GM21619 (cell line): ENCODE data around the gene PHF1.
"Not testable (repeated sequence)": the region's sequence is repeated elsewhere in the genome, so short reads cannot be mapped to it uniquely, and the experiment has no call there.

Experiments
- ATAC-seq: cut with Tn5 transposase; IDR thresholded peaks from one replicate; pipeline ENCODE4 v1.9.1; 2021; ENCODE audit not compliant: unreplicated experiment

PHF1 gene

DNA sequence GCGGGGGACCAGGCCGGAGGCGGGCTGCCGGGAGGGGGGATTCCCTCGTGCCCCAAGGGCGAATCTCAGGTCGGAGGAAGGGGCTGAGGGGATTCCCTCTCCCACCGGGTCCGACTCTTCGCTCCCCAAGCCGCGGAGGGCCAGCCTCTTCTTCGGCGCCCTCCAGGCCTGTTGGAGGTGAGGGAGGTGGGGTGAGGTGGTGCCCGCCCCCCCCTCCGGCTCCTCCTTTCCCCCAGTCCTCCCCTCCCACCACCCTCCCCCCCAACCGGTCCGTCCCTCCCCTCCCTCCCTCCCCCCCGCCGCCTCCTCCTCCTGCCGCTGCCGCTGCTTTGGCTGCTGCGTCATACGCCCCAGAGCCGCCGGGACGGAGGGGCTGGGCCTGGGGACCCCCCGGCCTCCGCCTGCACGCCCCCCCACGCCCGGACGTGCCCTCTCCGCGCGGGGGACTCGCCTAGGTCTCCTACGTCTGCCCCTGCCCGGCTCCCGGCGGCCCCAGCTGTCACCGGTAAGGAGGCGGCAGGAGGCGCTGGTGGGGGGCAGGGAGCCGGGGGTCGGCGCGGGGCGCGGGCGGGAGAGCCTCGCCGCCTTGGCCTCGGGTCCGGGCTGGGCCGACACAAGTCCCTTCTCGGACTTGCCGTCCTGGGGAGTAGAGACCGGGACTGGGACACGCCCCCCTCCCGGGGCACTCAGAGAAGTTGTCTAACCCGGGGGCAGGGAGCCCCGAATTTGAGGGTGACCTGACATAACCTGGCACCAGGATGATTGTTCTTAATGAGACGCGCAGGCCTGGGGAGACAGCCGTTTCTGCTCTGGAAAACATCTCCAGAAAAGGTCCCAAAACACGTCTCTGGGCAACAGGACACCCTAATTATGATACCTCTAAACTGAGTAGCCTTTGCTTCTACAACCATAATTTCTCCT lies at the start of gene PHF1:
Gene PHF1, plus strand, starts transcription at position 304 of the 921 bp plus-strand sequence. CDS start 1,250 bp downstream, outside the sequence.
- peak; percentile 42 for ATAC-seq

DNA sequence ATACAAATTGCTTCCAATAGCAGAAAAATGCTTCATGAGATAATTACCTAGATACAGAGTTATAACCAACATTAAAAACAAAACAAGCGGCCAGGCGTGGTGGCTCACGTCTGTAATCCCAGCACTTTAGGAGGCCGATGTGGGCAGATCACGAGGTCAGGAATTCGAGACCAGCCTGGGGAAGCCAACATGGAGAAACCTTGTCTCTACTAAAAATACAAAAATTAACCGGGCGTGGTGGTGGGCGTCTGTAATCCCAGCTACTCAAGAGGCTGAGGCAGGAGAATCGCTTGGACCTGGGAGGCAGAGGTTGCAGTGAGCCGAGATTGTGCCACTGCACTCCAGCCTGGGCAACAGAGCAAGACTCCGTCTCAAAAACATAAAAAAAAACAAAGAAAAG lies 47.3 kb upstream of the PHF1 start:
- not testable (repeated sequence) for ATAC-seq

DNA sequence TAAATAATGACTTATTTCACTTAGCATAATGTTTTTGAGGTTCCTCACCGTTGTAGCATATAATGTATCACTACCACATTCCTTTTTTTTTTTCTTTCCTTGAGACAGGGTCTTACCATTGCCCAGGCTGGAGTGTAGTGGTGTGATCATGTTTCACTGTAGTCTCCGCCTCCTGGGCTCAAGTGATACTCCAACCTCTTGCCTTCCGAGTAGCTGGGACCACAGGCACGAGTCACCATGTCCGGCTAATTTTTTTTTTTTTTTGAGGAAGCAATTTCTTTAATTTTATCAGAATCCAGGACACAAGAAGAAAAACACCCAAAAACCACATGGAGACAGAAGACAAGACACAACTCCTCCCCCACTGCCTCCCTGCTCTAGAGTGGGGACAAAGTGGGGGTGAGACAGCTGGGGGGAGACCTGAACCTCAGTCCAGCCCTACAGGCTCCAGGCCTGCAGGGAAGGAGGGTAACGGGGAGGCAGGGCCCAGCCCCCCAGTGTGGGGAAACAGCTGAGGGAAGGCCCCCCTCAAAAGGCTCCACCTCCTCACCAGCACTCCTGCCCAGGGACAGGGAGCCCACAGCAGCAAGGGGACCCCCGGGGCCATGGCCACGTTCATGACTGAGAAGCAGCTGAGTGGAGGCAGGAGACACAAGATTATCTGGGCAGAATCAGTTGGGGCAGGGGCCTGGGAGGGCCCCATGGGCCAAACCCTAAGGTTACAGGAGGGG lies 46.2 kb upstream of the PHF1 start:
- ATAC-seq: not testable (repeated sequence)

DNA sequence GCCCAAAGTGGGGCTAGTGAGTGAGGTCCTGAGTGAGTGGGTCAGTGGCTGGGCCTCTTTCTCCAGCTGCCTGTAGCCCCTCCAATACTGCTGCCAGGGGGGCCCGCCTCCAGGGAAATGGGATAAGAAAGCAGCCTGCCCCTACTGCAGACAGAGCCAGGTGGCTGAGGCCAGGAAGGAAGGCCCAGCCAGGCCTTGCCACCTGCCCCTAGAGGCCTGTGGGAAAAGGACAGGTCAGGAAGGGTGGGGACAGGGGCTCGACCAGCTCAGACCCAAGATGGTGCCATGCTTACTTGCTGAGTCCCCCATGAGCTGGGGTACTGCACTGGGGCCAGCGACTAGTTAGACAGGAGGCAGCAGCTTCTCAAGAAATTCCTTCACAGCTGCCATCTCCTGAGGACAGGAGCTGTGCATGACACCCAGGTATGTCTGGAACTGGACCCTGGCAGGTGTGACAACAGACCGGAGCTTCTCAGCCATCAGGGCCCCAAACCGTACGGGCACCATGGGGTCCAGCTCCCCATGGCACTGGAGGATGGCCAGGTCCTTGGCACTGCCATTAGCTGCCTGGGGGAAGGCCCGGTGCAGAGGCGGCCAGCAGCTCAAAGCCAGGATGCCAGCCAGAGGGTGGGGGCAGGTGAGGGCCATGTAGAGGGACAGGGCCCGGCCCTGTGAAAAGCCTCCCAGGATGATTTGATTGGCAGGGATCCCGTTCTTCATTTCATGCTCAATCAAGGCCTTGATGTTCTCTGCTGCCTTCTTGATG lies 45.4 kb upstream of the PHF1 start:
- ATAC-seq: not testable (repeated sequence)

DNA sequence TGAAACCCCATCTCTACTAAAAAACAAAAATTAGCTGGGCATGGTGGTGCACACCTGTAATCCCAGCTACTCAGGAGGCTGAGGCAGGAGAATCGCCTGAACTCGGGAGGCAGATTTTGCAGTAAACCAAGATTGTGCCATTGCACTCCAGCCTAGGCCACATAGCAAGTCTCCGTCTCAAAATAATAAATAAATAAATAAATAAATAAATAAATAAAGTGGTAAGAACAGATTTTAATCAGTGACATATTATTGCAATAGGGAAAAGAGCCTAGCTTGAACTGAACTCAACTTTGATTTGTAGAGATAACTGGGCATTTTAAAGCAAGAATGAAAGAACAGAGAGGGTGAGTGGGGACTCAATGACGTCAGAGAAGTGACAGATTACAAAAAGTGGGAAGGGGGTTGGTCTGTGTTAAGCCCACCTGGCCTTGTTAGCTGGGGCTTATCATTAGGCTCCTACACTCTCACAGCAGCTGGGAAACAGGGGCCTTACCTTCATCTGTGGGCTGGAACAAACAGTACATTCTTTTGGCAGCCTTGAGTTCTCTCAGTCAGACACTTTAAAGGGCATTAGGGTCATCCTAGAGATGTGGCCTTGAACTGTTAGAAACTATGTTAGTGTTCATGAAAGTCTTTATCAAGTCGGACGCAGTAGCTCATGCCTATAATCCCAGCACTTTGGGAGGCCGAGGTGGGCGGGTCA lies 43.7 kb upstream of the PHF1 start:
- no peak for ATAC-seq

DNA sequence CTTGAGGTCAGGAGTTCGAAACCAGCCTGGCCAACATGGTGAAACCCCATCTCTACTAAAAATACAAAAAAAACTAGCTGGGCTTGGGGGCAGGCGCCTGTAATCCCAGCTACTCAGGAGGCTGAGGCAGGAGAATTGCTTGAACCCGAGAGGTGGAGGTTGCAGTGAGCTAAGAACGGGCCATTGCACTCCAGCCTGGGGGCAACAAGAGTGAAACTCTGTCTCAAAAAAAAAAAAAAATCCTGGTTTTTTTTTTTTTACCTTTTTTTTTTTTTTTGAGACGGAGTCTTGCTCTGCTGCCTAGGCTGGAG lies 43.1 kb upstream of the PHF1 start:
- ATAC-seq: not testable (repeated sequence)

DNA sequence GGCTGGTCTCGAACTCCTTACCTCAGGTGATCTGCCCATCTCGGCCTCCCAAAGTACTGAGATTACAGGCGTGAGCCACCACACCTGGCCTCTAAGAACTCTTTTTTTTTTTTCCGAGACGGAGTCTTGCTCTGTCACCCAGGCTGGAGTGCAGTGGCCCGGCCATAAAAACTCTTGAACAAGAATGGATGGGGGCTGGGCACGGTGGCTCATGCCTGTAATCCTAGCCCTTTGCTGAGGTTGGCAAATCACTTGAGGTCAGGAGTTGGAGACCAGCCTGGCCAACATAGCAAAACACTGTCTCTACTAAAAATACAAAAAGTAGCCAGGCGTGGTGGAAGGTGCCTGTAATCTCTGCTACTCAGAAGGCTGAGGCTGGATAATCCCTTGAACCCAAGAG lies 38.9 kb upstream of the PHF1 start:
- ATAC-seq: not testable (repeated sequence)

DNA sequence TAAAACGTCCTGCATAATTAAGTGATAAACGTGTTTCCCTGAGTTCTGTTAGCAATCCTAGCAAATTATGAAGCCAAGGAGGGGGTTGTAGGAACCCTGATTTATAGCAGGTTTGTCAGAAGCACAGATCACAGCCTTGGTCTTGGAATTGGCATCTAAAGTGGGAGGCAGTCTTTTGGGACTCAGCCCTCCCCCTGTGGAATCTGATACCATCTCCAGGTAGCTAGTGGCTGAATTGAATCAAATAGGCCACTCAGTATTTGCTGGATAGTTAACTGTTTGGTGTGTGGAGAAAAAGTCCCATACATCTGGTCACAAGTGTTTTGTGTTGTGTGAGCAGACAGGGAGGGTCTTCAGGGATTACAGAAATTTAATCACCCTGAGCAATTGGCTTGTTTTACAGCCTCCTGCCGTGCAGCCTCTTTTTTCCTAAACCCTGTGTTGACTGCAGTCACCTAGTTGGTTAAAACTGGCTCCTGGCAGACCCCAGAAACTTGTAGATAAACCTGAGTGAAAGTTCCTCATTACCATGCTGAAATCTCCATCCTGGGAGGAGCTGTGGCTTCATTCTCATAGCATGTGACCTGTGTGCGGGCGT lies 38.2 kb upstream of the PHF1 start:
- no peak for ATAC-seq

DNA sequence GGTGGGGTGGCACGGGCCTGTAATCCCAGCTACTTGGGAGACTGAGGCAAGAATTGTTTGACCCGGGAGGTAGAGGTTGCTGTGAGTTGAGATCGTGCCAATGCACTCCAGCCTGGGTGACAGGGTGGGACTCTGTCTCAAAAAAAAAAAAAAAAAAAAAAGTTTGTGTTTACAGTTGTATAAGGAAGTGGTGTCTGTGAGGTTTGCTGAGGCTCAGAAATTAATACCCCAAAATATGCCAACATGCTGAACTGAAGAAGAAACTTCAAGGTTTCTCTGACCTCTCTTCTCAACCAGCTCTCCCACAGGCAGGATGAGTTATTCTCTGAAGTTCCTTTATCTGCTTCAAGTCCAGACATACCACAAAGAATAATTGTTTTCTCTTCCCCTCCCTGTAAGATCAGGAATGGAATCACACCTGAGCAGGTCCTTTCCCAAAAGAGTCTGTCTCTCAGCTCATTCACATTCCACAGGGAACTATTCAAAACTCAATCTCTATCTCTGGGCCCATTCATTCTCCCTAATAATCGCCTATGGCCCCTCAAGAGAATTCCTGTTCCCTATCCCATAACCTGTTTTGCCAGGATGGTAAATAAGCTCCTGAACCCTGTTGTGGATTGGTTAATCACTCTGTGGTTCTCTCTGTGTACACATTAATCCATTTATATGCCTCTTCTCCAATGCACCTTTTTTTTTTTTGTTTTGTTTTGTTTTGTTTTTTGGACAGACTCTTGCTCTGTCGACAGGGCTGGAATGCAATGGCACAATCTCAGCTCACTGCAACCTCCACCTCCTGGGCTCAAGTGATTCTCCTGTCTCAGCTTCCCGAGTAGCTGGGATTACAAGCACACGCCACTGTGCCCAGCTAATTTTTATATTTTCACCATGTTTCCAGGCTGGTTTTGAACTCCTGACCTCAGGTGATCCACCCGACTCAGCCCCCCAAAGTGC lies 36.6 kb upstream of the PHF1 start:
- ATAC-seq: no peak

DNA sequence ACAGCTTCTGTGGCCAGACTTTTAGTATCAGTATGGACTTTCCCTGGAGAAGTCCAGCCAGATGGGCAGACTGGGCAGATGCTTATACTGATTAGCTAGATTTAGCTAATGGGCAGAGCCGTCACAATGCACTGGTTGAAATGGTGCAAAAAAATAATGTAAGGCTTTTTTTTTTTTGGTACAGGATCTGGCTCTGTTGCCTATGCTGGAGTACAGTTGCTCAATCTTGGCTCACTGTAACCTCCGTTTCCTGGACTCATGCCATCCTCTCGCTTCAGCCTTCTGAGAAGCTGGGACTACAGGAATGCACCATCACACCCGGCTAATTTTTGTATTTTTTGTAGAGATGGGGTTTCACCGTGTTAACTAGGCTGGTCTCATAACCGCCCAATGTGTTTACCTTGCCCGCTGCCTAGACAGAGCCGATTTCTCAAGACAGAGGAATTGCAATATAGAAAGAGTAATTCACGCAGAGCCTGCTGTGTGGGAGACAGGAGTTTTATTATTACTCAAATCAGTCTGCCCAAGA lies 35.6 kb upstream of the PHF1 start:
- ATAC-seq: no peak

DNA sequence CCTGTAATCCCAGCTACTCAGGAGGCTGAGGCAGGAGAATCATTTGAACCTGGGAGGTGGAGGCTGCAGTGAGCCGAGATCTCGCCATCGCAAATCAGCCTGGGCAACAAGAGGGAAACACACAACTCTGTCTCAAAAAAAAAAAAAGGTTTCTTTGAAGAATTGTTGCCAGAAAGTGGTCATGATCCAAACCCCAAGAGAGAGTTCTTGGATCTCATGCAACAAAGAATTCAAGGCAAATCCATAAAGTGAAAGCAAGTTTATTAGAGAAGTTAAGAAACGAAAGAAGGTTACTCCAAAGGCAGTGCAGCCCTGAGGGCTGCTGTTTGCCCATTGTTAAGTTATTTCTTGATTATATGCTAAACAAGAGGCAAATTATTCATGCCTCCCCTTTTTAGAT lies 33.6 kb upstream of the PHF1 start:
- no peak for ATAC-seq

DNA sequence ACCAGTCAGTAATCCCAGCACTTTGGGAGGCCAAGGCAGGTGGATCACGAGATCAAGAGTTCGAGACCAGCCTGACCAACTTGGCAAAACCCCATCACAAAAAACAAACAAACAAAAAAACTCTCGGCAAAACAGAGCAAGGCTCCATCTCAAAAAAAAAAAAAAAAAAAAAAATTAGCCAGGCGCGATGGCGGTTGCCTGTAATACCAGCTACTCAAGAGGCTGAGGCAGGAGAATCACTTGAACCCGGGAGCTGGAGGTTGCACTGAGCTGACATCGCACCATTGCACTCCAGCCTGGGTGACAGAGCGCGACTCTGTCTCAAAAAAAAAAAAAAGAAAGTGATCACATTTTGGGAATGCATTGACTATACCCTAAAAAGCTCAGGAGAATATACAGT lies 31.6 kb upstream of the PHF1 start:
- ATAC-seq: not testable (repeated sequence)

DNA sequence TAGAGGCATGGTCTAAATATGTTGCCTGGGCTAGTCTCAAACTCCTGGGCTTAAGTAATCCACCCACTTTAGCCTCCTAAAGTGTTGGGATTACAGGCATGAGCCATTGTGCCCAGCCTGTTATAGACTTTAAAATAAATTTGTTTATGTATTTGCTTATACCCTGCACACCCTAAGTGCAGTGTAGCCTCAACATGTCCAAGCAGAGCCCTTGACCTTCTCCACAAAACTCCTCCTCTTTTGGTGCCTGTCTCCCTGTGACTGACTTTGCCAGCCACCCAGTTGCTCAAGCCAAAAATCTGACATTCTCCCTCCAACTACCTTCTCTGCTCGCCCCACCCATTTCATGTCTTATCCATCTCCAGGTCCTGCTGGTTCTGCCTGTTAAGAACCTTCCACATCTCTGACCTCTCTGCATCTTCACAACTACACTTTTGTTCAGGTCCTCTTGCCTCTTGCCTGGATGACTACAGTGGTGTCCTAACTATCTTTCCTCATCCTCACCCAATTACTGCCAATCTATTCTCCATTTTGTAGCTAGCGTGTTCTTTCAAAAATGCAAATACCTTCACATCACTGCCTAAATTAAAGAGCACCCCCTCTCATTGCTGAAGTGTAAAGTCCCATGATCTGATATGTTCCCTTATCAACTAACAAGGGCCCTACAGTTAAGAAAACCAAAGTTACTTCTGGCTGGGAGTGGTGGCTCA lies 30.4 kb upstream of the PHF1 start:
- ATAC-seq: no peak

DNA sequence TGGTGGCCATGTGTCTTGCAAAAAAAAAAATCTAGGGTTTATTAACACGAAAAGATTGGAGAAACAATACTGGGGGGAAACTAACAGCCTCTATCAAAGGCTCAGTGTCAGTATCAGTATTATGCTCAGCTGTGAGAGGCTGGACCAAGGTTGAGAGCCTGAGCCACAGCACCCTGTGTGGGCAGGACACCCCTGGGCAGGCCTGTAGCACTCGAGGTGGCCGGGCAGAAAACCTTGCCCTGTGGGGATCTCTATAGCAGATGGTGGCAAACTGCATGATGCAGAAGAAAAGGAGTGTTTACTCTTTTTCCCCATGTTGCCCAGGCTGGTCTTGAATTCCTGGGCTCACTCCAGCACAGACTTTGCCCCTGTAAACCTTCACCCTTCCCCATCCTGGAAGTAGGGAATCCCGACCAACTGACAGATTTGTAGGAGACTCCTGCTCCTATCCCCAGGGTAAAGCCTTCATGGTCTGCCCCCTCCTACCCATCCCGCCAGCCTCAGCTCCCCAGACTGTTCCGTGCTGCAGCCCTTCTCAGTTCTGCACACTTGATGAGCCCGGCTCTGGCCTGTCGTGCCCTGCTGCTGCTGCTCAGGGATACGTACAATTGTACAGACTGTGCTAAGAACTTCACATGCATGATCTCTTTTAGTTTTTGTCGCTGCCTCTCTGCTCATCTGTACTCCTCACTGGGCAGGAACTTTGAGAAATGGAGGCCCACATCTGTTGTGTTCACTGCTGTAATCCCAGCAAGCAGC lies 27.2 kb upstream of the PHF1 start:
- no peak for ATAC-seq

DNA sequence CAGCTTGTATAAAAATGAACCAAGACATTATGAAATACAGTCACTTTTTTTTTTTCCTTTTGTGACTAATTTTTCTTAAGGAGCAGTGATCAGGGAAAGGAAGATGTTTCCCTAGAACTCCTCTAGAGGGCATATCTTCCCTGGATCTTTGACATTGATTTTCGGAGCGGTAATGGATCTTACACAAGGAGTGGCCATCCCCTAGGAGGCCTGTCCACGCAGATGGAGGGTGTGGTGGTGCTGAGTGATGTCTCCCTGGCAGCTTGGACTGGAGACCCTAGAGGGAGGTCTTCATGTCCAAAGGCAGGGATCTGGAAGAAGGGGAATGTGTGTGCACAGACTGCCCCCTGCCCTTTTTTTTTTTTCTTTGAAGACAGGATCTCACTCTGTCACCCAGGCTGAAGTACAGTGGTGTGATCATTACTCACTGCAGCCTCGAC lies 26.2 kb upstream of the PHF1 start:
- no peak for ATAC-seq

DNA sequence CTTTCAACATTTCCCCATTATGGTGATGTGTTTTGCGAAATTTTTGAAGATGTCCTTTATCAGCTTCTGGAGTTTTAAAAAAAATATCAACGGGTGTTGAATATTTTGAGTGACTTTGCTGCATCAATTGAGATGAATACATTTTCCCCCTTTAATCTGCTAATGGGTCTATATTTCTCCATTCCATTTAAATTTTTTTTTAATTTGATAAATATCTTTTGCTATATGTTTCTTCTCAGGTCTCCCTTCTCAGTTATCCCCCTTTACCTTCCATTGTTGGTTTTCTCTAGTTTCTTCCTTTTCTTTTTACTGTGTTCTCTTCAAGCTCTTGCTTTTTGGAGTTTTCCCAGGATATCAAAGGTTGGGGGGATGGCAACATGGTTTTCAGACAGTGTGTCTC lies 20.6 kb upstream of the PHF1 start:
- ATAC-seq: no peak

DNA sequence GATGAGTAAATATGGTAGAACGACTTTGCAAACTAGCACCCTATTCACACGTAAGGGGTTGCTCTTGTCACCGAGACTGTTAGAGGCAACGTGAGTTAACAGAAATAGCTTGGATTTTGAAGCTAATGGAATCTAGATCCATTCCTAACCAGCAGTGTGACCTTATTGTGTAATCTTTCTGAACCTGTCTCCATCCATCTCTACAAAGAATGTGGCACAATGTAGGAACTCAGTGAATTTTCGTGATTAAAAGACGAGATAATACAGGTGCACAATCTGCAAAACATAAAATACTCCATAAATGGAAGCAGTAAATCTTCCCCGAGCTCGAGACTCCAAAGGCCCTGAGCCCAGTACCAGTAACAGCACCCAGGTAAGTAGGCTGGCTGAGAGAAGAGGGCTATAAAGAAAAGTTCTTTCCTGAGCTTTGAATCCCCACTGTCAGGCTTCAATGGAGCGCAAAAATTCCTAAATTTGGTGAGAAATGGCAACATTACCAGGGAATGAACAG lies 20.0 kb upstream of the PHF1 start:
- no peak for ATAC-seq
